ENCODE data around the gene RNPEP.
"Not testable (repeated sequence)": the region's sequence is repeated elsewhere in the genome, so short reads cannot be mapped to it uniquely, and the experiment has no call there.

RNPEP gene

GRCh38 chr1:202036595-202037387, 54.3 kb downstream of the RNPEP start:
- no peak for DNase-seq (ENCODE audit: low spot score)

DNA sequence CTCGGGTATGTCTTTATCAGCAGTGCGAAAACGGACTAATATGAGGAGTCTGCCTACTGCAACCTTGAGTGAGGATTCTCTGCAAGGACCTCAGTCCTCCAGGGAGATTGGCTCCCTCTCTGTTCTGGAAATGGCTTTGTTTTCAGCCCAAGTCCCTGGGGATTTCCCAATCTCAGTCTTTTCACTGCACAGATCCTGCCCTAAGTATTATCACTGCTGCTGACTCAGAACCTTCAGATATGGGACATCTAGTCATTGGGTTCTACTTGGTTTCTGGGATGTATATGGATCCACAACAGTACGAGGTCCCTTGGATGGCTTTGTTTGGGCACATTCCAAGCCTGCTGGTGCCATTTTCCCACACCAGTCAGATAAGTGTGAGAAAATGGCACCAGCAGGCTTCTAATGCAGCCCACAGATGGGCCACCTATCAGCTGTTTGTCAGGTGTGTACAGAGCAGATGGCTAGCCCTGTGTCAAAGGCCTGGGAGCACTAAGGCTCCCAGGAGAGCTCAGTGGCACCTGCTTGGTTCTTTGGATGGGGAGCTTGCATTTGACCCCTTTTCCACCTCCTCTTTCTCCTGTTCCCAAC, 55.4 kb downstream of the RNPEP start:
- no peak for DNase-seq (ENCODE audit: low spot score)

DNA sequence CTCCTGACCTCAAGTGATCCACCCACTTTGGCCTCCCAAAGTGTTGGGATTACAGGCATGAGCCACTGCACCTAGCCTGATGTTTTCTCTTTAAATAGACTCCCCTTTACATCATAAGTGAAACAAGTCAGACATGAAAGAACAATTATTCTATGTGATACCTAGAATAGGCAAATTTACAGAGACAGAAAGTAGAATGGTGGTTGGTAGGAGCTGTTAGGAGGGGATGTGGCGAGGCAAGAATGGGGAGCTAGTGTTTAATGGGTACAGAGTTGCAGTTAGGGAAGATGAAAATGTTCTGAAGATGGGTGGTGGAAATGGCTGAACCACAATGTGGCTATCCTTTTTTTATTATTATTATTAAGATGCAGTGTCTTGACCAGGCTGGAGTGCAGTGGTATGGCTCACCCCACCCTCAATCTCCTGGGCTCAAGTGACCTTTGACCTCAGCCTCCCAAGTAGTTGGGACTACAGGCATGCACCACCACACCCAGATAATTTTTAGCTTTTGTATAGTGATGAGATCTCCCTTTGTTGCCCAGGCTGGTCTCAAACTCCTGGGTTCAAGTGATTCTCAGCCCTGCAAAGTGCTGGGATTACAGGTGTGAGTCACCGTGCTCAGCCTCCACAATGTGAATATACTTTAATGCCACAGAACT, 56.4 kb downstream of the RNPEP start:
- DNase-seq (ENCODE audit: low spot score), result no peak

DNA sequence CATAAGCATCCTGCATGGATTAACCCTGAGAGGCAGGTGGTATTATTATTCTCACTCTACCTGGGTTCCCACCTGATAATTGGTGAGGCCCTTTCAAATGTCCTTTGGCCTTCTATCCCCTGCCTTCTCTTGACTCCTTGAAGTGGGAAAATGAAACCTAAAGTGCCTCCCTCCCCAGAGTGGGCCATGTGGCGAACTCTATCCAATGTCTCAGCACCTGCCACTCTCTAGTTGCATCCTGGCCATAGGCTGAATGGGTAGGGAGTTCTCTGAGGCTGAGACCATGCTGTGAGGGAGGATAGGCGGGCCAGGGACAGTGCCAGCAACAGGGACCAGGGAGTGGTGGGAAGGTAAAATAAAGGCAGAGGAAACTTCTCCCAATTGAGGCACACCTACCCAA, 63.3 kb downstream of the RNPEP start:
- no peak for DNase-seq (ENCODE audit: low spot score)

DNA sequence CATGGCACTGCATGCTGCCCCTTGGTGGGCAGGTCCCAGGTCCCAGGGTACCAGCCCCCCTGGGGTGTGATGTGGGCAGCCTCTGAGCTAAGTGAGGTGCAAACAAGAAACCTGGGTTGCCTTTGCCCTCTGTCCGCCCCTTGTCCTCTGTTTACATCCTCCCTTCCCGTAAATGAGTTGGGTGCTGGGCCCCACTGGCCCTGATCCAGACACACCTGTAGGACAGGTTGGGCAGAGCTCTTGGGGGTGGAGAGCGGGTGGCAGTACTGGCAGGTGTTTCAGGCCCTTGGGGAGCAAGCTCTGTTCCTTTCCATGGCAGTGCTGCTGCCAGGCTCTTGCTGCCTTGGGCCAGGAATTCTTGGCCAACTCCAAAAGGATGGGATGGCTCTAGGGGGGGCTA, 63.8 kb downstream of the RNPEP start:
- DNase-seq (ENCODE audit: low spot score), result no peak

DNA sequence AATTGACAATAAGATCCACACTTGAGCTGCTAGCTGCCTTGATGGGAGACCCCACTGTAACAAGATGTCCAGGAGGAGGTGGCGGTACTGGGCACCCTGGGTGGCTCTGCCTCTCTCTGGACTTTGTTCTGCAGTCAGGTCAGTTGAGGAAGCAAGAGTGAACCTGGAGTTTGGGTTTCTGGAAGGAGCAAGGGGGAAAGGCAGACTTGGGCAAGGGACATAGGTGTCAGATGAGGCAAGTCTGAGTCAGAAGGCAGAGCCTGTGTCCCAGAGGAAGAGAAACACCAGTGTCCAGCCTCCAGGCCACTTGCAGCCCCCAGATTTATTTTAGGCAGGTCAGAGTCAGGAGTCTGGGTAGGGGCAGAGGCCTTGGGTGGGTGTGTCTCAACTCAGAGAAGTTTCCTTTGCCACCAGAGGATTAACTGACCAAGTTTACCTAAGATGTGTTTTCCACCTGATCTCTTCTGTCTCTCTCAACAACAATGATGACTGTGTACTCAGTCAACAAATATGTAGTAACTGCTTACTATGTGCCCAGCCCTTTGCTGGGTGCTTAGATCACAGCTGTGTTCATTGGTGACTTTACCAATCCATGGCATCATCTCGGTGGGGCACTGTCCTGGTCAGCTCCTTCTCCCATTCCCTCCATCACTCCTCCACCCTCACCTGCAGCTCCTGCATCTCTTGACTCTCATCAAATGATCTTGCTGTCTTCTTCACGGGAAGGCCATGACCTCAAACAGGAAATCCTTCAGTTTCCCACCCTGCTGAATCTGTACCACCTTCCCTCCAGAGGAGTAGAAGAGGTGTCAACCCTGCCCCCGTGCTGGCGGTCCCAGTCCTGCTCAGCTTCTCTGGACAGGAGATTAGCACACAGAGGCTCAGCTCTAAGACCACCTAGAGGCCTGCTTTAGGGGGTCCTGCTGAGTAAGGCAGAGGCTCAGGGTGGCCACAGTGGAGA, 64.6 kb downstream of the RNPEP start:
- DNase-seq (ENCODE audit: low spot score), result no peak

- no peak for DNase-seq (ENCODE audit: low spot score)
Observed at GRCh38 chr1:202047977-202048376, 65.5 kb downstream of the RNPEP start.

- no peak for DNase-seq (ENCODE audit: low spot score)
Observed at GRCh38 chr1:202049129-202049528, 66.7 kb downstream of the RNPEP start.

- DNase-seq (ENCODE audit: low spot score), result no peak
Observed at GRCh38 chr1:202054094-202054493, 71.6 kb downstream of the RNPEP start.

DNA sequence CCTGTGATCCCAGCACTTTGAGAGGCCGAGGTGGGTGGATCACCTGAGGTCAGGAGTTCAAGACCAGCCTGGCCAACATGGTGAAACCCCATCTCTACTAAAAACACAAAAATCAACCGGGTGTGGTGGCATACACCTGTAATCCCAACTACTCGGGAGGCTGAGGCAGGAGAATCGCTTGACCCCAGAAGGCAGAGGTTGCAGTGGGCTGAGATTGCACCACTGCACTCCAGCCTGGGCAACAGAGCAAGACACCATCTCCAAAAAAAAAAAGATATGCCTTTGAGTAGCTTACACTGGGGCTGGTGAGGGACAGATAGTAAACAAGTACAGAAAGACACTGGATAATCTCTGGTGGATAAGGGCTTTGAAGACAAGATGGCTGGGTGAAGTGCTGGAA, 72.2 kb downstream of the RNPEP start:
- DNase-seq (ENCODE audit: low spot score), result not testable (repeated sequence)

All from AG08395 (cell line).